NCI-H1436 (cell line): ENCODE results near the gene GC.
"Not testable (repeated sequence)": the region's sequence is repeated elsewhere in the genome, so short reads cannot be mapped to it uniquely, and the experiment has no call there.

Experiments used
- DNase-seq: peaks from one replicate; lab custom pipeline; 2025; lab: John Stamatoyannopoulos, UW

The GC gene

DNA sequence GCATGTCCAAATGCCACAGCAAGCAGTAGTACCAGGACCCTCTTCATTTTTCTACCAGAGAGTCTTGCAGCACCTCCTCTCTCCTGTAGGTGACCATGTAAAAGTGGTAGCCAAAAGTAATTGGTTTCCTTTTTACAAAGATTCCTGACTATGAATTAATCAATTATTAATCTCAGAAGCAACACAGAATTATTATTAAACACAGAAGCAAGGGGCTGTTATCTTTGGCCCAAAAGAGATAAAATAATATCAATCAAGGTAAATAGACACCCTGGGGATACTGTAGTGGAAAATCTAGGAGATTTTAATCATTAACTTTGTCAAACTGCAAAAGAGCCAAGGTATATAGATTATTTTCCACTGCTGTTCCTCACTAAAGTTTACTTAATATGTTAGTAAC lies at the start of gene GC:
GC (minus strand) TSS at position 108 of the 400 bp plus-strand sequence; CDS start at position 47, 61 bp downstream.
- no peak for DNase-seq

DNA sequence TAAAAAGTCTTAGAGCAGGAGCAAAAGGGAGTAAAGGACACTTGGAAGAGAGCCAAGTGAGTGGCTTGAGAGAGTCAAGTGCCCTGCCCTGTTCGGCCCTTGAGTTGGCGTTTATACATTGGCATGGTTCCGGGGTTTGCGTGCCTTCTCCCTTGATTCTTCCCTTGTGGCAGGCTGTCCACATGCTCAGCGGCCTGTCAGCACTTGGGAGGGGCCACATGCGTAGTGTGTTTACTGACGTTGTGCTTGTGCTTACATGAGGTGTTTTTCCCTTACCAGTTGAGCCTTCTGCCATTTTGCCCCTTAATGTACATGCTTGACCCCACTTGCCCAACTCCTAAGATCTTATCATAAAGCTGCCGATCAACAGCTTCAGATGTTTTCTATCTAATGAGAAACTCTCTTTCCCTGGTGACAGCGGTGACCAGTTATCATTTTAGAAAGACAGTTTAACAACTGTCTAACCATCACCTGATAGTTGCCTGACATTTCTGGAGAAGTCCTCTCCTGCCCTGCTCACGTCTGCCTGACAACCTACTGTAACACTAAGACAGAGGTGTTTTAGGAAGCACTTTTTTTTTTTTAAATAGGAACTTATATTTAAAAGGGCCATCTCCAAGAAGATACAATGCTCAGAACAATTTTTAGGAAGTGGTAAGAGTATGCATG lies 49.5 kb upstream of the GC start:
- no peak for DNase-seq

DNA sequence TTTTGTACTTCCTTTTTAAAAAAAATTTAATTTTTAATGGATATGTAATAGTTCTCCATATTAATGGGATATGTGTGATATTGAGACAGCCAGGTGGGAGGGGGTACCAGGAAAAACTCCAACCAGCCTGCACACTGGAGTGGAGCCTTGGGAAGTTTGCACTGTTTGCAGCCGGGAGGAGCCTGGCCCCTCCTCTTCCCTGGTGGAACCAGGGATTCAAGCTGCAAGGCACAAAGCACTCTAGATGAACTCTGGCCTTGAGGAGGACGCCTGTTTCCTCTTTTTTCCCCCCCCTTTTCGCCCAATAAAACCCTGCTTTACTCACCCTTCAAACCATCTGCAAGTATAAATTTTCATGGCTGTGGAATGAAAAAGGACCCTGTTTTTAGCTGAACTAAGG lies 48.2 kb upstream of the GC start:
- no peak for DNase-seq

- DNase-seq: no peak
Observed at GRCh38 chr4:71830497-71831190, 46.8 kb upstream of the GC start.

DNA sequence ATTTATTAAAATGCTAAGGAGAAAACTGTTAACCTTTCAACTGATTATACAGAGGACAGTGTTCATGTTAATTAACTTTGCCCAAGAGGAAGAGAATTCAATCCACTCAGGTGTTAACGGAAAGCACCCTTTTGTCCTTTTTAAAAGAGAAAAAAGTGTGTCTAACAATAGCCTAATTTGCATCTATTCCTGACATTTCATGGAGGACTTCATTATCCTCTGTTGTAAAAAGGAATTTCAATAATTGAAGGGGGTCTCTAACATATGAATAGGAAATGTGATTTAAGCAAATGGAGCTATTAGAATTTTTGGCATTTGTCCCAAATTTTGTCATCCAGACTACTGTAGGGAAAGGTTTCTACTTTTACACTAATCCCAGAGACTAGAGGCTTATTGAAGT lies 44.6 kb upstream of the GC start:
- no peak for DNase-seq

- no peak for DNase-seq
Observed at GRCh38 chr4:71827826-71828225, 43.9 kb upstream of the GC start.

- DNase-seq: no peak
Observed at GRCh38 chr4:71816676-71817303, 32.9 kb upstream of the GC start.

GRCh38 chr4:71814433-71814832 lies 30.6 kb upstream of the GC start:
- DNase-seq: no peak

GRCh38 chr4:71809805-71810204 lies 25.9 kb upstream of the GC start:
- DNase-seq: not testable (repeated sequence)

DNA sequence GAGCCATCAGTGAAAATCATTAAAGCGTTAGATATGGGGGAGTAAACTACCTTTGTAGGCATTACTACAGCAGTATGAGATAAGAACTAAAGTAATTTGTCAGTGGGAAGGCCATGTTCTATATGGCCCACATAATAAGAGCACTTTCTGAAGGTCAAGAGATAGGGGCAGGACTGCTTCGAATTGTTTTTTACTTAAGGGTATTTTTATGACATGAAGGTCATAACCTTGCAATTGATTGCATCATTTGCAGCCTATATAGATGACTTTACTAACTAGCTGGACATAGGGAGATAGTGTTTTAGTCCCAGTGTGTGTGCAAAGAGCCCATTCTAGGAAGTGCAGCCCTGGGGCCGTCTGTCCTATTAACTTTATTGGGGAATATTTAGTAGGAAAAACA lies 23.6 kb upstream of the GC start:
- no peak for DNase-seq

GRCh38 chr4:71805230-71805629 lies 21.4 kb upstream of the GC start:
- DNase-seq: not testable (repeated sequence)

- DNase-seq: not testable (repeated sequence)
Observed at GRCh38 chr4:71804017-71804697, 20.3 kb upstream of the GC start.

DNA sequence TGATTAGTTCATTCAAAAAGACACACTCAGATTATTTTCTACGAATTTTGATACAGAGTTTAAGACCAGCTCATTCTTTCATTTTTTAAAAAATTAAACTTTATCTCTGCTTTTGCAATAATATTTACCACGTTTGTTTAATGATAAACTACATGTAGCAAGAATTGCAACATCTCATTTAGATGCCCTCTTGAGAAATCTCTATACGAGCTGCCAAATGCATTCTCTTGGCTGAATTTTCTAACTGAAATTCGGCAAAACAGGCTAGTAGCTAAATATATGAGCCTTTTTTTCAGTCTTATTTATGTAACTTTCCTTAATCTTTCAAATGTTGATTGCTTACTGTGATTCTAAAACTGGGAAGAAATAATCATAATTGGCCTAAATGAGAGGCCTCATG lies 2.1 kb upstream of the GC start:
- no peak for DNase-seq

DNA sequence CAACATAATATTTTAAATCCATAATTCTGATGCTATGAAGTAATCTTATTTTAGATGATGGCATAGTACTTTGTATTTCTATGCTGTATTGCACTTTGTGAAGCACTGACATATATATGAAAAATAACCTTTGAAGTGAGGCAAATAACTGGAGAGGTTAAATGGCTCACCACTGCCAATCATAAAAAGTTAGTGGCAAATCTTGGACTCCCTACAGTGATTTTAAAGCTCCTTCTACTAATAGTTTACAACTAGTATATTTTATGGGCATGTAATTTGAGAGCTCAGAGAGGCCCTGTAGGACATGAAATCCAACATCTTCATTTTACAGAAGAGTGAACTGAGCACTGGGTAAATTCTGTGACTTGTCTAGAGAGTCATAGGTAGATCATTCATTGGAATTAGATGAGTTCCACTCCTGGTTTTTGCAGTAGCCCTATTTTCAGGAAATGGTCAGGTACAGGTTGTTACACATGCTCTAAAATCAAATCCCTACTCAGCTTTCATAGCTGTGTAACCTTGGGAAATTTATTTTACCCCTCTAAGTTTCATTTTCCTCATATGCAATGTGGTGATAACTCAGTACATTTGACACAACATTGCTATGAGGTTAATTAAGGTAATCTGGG lies 804 bp upstream of the GC start:
- no peak for DNase-seq

GRCh38 chr4:71777891-71778290 lies 6.0 kb downstream of the GC start:
- DNase-seq: no peak

DNA sequence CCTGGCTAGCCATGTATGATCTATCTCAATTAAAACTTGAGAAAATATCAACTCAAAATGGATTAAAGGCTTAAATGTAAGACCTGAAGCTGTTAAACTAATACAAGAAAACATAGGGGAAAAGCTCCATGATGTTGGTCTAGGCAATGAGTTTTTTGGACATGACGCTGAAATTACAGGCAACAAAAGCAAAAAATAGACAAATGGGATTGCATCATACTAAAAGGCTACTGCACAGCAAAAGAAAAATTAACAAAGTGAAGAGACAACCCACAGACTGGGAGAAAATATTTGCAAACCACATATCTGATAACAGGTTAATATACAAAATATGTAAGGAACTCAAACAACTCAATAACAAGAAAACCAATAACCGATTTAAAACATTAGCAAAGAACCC lies 8.4 kb downstream of the GC start:
- DNase-seq: no peak

DNA sequence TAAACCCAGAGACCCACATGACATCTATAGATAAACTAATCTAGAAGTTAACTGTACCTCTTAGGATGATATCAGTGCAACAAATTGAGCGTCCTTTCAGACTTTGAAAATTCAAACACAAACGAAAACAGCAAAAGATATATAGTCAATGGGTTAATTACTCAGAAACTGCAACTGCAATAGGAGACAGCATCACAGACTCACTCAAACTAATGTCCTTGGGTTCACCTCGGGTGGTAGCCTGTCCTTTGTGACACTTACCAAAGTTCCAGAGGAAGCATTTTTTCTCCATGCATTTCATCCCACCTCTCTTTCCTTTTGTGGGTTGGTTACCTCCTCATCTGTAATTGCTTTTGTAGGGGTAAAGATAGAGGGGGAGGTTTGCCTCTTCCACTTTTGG lies 9.7 kb downstream of the GC start:
- DNase-seq: no peak

GRCh38 chr4:71773004-71773403 lies 10.9 kb downstream of the GC start:
- DNase-seq: no peak

GRCh38 chr4:71772592-71772991 lies 11.3 kb downstream of the GC start:
- DNase-seq: no peak

DNA sequence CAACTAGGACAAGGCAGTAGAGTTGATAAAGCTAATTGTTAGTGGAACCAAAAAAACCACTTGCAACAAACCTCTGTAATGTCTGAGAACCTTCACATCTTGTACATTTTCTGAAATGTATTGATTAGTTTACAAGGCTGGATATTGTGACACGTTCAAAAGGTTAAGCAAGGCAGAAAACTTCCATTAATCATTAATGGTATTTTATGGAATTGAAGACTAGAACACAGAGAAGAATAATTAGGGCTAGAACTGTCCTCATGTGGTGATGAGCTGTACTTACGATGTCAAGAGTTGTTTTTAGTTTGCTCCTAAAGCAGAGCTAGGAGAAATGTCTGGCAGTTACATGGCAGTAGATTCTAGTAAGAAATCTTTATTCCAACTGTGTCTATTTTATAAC lies 12.3 kb downstream of the GC start:
- DNase-seq: no peak

DNA sequence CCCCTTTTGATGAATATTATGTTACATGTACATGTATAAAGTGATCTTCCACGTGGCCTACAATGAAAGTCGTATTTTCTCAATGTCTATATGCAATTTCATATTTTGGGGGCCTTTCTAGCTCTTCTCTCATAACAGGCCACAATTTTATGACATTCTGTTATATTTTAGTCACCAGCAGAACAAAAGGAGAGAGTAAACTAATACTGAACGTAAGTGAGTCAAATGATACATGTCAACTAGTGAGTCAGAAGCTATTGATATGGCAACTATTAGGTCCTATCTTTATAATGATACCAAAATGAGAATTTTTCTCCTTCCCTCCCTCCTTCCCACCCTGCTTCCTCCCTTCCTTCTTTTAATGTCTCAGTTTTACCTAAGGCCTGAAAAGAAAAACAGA lies 14.4 kb downstream of the GC start:
- DNase-seq: no peak

GRCh38 chr4:71768123-71768522 lies 15.8 kb downstream of the GC start:
- no peak for DNase-seq
